GM21423 (cell line): ENCODE results near the gene IRAK4.
"Not testable (repeated sequence)": the region's sequence is repeated elsewhere in the genome, so short reads cannot be mapped to it uniquely, and the experiment has no call there.

Experiments used
- ATAC-seq: cut with Tn5 transposase; IDR thresholded peaks from one replicate; pipeline ENCODE4 v1.9.1; 2021; ENCODE audit warnings: mild to moderate bottlenecking, moderate library complexity; ENCODE audit not compliant: unreplicated experiment

IRAK4 gene

GRCh38 chr12:43758728-43759563 is at the start of gene IRAK4, which contains the start of gene PUS7L:
IRAK4 (plus strand) TSS chr12:43758951; CDS start chr12:43768112, 9,161 bp downstream.
PUS7L (minus strand) TSS chr12:43758790; CDS start chr12:43755245, 3,545 bp downstream.
- ATAC-seq = peak; percentile 97

GRCh38 chr12:43711348-43711747 is 47.4 kb upstream of the IRAK4 start:
- ATAC-seq = no peak

GRCh38 chr12:43722621-43723020 is 36.1 kb upstream of the IRAK4 start:
- no peak for ATAC-seq

- ATAC-seq = no peak
These were observed 35.6 kb upstream of the IRAK4 start for GRCh38 chr12:43723134-43723533.

GRCh38 chr12:43728117-43728516 is 30.6 kb upstream of the IRAK4 start:
- no peak for ATAC-seq

GRCh38 chr12:43728698-43729097 is 30.1 kb upstream of the IRAK4 start:
- ATAC-seq = no peak

- ATAC-seq = no peak
These were observed 28.5 kb upstream of the IRAK4 start for GRCh38 chr12:43730283-43730682.

- no peak for ATAC-seq
These were observed 25.1 kb upstream of the IRAK4 start for GRCh38 chr12:43733687-43734086.

- no peak for ATAC-seq
These were observed 21.8 kb upstream of the IRAK4 start for GRCh38 chr12:43736927-43737440.

- no peak for ATAC-seq
These were observed 21.1 kb upstream of the IRAK4 start for GRCh38 chr12:43737646-43738045.

- peak; percentile 68 for ATAC-seq
These were observed 18.1 kb upstream of the IRAK4 start for GRCh38 chr12:43740511-43741100.

- ATAC-seq = no peak
These were observed 16.6 kb upstream of the IRAK4 start for GRCh38 chr12:43742106-43742505.

- ATAC-seq = no peak
These were observed 13.9 kb upstream of the IRAK4 start for GRCh38 chr12:43744826-43745225.

- ATAC-seq = no peak
These were observed 9.7 kb upstream of the IRAK4 start for GRCh38 chr12:43749016-43749415.

- ATAC-seq = no peak
These were observed 7.9 kb upstream of the IRAK4 start for GRCh38 chr12:43750814-43751213.

- ATAC-seq = not testable (repeated sequence)
These were observed 7.4 kb upstream of the IRAK4 start for GRCh38 chr12:43751360-43751759.

GRCh38 chr12:43754015-43754414 is 4.7 kb upstream of the IRAK4 start:
- ATAC-seq = no peak

GRCh38 chr12:43758247-43758727 is 464 bp upstream of the IRAK4 start:
- no peak for ATAC-seq

- ATAC-seq = no peak
These were observed 1.6 kb downstream of the IRAK4 start for GRCh38 chr12:43760396-43760795.

GRCh38 chr12:43761500-43761899 is 2.7 kb downstream of the IRAK4 start:
- ATAC-seq = no peak

GRCh38 chr12:43762596-43762995 is 3.8 kb downstream of the IRAK4 start:
- ATAC-seq = no peak

GRCh38 chr12:43763769-43764168 is 5.0 kb downstream of the IRAK4 start:
- ATAC-seq = no peak
